IPS-15b (cell line): ENCODE data around the gene CCT6A.
"Not testable (repeated sequence)": the region's sequence is repeated elsewhere in the genome, so short reads cannot be mapped to it uniquely, and the experiment has no call there.

Experiments
- H3K27me3 ChIP-seq: one replicate; pipeline ENCODE4 v1.6.1; 2013; ENCODE audit warnings: low read length; ENCODE audit not compliant: control insufficient read depth, insufficient read depth
- H3K36me3 ChIP-seq: one replicate; pipeline ENCODE4 v1.6.1; 2013; ENCODE audit warnings: low read length; ENCODE audit not compliant: control insufficient read depth, insufficient read depth
- H3K4me1 ChIP-seq: one replicate; pipeline ENCODE4 v1.6.1; 2013; ENCODE audit warnings: mild to moderate bottlenecking, low read length; ENCODE audit not compliant: control insufficient read depth, insufficient read depth
- H3K4me3 ChIP-seq: one replicate; pipeline ENCODE4 v1.5.1; 2013; ENCODE audit warnings: low read depth, low read length
- H3K9ac ChIP-seq: one replicate; pipeline ENCODE4 v1.6.1; 2013; ENCODE audit warnings: low read depth, mild to moderate bottlenecking, low read length
- H3K9me3 ChIP-seq: one replicate; pipeline ENCODE4 v1.6.1; 2013; ENCODE audit warnings: mild to moderate bottlenecking, low read length; ENCODE audit not compliant: control insufficient read depth, insufficient read depth

CCT6A gene, protein sequence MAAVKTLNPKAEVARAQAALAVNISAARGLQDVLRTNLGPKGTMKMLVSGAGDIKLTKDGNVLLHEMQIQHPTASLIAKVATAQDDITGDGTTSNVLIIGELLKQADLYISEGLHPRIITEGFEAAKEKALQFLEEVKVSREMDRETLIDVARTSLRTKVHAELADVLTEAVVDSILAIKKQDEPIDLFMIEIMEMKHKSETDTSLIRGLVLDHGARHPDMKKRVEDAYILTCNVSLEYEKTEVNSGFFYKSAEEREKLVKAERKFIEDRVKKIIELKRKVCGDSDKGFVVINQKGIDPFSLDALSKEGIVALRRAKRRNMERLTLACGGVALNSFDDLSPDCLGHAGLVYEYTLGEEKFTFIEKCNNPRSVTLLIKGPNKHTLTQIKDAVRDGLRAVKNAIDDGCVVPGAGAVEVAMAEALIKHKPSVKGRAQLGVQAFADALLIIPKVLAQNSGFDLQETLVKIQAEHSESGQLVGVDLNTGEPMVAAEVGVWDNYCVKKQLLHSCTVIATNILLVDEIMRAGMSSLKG

DNA sequence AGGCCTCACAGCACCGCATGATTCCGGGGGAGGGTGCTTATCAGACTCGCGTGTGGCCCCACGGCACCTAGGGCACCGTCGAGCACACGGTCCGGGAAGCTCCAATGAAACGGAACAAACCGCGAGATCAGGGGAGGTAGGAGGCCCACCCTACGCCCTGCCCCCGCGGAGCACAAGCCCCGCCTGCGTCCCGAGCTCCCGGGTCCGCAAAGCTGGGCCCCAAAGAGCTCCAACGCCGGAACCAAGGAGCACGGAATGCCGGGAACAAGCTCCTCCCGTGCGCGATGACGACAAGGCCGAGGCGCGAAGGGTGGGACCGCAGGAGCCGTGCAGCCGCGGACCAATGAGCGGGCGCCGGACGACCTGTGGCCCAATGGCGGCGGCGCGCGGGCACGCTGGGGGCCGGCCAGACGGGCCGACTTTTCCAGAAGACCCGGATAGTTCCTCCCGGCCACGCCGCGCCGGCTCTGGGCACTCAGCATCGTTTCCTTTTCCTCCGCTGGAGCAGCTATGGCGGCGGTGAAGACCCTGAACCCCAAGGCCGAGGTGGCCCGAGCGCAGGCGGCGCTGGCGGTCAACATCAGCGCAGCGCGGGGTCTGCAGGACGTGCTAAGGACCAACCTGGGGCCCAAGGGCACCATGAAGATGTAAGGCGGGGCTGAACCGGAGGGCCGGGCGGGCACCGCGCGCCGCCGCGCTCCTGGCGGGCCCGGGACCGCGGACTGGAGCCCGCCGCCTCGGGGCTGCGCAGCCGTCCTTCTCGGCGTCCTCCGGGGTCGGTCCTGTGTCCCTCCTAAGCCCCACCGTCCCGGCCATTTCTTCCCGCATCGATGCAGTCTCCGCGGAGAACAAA is at the start of gene CCT6A, which contains the start of gene PSPH:
CCT6A (plus strand) TSS at position 427 of the 853 bp plus-strand sequence; CDS start at position 511, 84 bp downstream.
PSPH (minus strand) TSS at position 106 of the 853 bp plus-strand sequence. CDS start 30,232 bp downstream, outside the sequence.
- H3K9me3 ChIP-seq, result no peaks in the 10 kb centered on the region
- peaks cover 17% of the 10 kb centered on the region for H3K36me3 ChIP-seq
- H3K9ac ChIP-seq, result peak within 1 kb of the TSS; percentile 99
- H3K4me1 ChIP-seq, result no peaks in the 10 kb centered on the region
- no peaks in the 10 kb centered on the region for H3K27me3 ChIP-seq
- peak within 1 kb of the TSS; percentile 97 for H3K4me3 ChIP-seq

DNA sequence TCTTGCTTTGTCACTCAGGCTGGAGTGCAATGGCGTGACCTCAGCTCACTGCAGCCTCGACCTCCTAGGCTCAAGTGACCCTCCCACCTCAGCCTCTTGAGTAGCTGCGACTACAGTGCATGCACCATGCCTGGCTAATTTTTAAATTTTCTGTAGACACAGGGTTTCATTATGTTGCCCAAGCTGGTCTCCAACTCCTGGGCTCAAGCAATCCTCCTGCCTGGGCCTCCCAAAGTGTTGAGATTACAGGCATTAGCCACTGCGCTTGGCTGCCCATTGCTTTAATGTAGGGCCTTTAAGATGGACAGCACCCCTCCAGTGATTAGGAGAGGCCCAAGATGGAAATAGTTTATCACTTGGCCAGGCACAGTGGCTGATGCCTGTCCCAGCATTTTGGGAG is 47.8 kb upstream of the CCT6A start:
- Histone ChIP-seq H3K4me1 (no peaks in the 10 kb centered on the region), H3K9me3 (no peaks in the 10 kb centered on the region), H3K4me3 (no peak overlapping the region), H3K36me3 (no peaks in the 10 kb centered on the region), H3K9ac (no peak overlapping the region), H3K27me3 (no peaks in the 10 kb centered on the region)

DNA sequence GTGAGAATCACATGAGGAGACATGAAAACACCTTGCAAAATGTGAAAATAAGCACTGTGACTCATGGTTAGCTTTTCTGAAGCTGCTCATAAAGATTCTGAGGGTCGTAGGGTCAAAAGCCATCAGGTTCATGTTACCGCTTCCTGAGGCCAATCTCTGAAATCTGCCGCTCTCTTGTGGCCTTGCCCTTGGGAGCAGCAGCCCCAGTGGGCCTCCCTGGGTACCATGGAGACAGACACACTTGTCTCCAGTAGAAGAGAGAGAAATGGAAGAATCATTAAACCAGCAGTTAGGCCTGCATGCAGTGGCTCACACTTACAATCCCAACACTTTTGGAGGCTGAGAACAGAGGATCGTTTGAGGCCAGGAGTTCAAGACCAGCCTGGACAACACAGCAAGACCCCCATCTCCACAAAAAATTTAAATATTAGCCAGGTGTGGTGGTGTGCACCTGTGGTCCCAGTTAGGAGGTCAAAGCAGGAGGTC is 44.4 kb upstream of the CCT6A start:
- Histone ChIP-seq H3K4me3 (no peak overlapping the region), H3K27me3 (no peaks in the 10 kb centered on the region), H3K36me3 (no peaks in the 10 kb centered on the region), H3K9me3 (no peaks in the 10 kb centered on the region), H3K9ac (no peak overlapping the region), H3K4me1 (no peaks in the 10 kb centered on the region)

DNA sequence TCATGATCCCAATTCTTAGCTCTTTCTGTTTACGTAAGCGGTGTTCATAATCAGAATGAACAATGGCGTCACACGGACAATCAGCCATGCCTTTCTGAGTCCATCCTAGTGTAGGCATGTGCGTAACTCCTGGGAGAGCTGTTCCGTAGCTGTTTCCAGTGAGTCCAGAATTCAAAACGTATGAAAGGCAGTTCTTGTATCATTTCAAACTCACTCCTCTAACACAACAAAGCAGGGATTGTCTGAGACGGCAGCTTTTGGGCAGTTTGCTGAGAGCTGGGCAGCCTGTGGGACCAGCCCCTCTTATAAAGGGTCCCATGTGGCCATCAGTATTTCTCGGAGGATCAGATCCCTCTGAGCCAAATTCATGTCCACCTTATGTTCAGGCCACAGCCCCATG is 43.7 kb upstream of the CCT6A start:
- no peaks in the 10 kb centered on the region for H3K4me1 ChIP-seq
- H3K9ac ChIP-seq, result no peak overlapping the region
- H3K4me3 ChIP-seq, result no peak overlapping the region
- no peaks in the 10 kb centered on the region for H3K36me3 ChIP-seq
- no peaks in the 10 kb centered on the region for H3K9me3 ChIP-seq
- H3K27me3 ChIP-seq, result no peaks in the 10 kb centered on the region

DNA sequence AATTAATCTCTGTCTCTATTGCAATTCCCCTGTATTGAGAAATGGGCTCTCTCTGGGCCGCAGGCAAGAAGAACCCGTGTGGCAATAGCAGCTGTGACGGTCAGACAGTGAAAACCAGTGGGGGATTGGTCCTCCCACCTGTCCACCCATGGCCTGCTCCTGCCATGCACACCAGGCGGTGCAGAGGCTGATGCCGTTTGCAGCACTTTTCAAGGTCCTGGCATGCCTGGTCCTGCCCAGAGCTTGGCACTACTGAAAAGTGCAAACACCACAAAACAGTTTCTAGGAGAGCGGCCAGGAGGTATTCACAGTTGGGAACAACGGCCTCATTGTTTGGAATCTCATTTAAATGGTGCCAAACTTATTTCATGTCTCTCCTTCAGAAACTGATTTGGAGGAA is 41.9 kb upstream of the CCT6A start:
- Histone ChIP-seq H3K36me3 (peaks cover 5% of the 10 kb centered on the region), H3K9me3 (no peaks in the 10 kb centered on the region), H3K4me1 (no peaks in the 10 kb centered on the region), H3K27me3 (no peaks in the 10 kb centered on the region), H3K4me3 (no peak overlapping the region), H3K9ac (no peak overlapping the region)

DNA sequence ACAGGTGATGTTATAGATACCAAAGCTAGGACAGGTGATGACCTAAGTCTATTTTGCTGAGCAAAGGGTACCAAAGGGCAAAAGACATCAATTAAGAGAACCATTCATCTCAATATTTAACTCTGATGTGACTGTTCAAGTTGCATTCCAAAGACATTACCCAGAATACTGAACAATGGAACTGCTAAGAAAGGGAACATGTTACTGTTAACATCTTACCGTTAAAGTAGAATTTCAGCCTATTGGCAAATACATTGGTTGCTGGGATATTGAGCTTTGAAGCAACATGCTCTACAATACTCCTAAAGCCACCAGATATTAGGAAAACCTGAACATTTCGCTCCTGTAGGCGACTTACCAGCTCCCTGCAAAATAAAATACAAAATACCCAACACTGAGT is 34.5 kb upstream of the CCT6A start:
- H3K9me3 ChIP-seq, H3K4me3 ChIP-seq, H3K27me3 ChIP-seq, H3K9ac ChIP-seq, H3K4me1 ChIP-seq: not testable (repeated sequence)
- H3K36me3 ChIP-seq, result peaks cover 22% of the 10 kb centered on the region

DNA sequence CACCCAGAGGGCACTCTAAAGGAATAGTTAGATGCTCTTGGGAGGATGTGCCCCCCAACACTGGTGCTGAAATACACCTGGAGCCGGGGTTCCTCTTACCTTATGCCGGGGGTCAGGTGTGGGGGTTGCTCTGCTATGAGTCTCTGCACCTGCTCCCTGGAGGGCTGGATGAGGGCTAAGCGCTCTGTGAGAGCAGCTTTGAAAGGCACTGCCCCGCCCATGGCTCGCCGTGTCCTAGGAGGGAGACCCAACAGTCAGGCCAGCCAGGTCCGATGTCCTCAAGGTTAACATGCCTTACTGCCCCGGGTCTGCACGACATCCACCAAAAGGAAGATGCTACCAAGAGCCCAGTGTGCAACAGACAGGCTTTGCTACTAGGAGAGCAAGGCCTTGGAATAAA is 32.1 kb upstream of the CCT6A start:
- Histone ChIP-seq H3K9ac (no peak overlapping the region), H3K9me3 (no peaks in the 10 kb centered on the region), H3K36me3 (peaks cover 16% of the 10 kb centered on the region), H3K27me3 (no peaks in the 10 kb centered on the region), H3K4me1 (no peaks in the 10 kb centered on the region), H3K4me3 (no peak overlapping the region)

DNA sequence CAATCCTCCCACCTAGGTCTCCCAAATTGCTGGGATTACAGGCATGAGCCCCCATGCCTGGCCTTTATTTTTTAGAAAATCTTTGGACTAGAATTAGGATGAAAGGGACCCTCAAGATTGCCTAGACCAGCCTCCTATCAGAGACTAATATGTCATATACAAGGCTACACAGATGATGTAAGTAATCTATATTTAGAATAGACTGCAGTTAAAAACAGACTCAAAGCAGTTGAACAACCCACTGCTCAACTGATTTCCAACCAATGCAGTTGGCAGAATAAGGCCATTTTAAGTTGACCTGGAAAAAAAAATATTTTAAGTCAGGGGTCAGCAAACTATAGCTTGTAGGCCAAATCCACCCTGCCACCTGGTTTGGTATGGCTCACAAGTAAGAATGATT is 28.1 kb upstream of the CCT6A start:
- no peaks in the 10 kb centered on the region for H3K9me3 ChIP-seq
- no peak overlapping the region for H3K9ac ChIP-seq
- no peaks in the 10 kb centered on the region for H3K27me3 ChIP-seq
- H3K4me1 ChIP-seq, result no peaks in the 10 kb centered on the region
- H3K4me3 ChIP-seq, result no peak overlapping the region
- H3K36me3 ChIP-seq, result peaks cover 21% of the 10 kb centered on the region

DNA sequence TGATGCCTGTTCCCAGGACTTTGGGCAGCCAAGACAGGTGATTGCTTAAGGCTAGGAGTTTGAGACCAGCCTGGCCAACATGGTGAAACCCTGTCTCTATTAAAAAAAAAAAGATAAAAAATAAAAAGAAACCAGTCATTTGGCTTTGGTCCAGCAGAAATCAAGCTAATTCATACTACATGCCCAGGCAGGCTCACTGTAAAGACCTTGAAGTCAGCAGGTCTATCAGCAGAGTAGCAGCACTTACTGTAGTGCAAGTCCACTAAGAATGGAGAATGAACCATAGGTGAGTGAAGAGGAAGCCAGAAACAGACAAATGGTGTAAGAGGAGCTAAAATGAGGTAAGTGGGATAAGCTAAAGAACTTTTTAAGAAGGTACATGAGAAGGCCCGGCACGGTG is 25.0 kb upstream of the CCT6A start:
- no peaks in the 10 kb centered on the region for H3K4me1 ChIP-seq
- peaks cover 15% of the 10 kb centered on the region for H3K36me3 ChIP-seq
- H3K4me3 ChIP-seq, result no peak overlapping the region

DNA sequence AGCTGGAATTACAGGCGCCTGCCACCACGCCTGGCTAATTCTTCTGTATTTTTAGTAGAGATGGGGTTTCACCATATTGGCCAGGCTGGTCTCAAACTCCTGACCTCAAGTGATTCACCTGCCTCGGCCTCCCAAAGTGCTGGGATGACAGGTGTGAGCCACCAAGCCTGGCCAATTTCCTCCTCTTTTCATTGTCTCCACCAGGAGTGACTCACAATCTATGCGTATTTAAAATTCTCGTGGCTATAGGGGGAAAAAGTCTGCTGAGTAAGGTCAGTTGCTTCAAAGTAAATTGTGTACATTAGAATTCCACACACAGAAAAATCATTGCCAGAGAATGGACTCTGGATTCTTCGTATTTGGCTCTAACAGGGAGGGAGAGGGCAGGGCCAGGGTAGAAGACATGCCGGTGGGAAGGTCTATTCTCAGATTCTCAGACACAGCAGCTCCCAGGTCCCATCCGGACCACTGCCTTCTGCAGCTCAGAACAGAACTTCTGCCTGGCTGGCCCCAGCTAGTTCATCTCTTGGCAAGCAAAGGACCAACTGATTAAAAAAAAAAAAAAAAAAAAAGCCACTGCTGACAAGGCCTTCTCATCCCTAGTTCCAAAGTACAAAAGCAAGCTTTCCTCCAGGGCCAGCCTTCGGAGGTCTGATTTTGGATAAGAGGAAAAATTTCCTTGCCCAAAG is 22.5 kb upstream of the CCT6A start:
- Histone ChIP-seq H3K4me3 (no peak overlapping the region), H3K27me3 (no peaks in the 10 kb centered on the region), H3K4me1 (no peaks in the 10 kb centered on the region), H3K9me3 (no peaks in the 10 kb centered on the region), H3K36me3 (peaks cover 18% of the 10 kb centered on the region), H3K9ac (no peak overlapping the region)

More for the DNA sequence above, 25.0 kb upstream of the CCT6A start:
- Histone ChIP-seq H3K9ac (no peak overlapping the region), H3K9me3 (no peaks in the 10 kb centered on the region), H3K27me3 (no peaks in the 10 kb centered on the region)

DNA sequence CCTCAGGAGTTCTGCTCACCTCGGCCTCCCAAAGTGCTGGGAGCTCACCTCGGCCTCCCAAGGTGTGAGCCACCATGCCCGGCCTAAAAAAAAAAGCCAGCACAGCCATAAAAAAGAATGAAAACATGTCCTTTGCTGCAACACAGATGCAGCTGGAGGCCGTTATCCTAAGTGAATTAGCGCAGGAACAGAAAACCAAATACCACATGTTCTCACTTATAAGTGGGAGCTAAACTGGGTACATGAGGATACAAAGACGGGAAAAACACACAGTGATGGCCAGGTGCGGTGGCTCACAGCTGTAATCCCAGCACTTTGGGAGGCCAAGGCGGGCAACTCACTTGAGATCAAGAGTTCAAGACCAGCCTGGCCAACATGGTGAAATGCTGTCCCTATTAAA is 21.2 kb upstream of the CCT6A start:
- no peaks in the 10 kb centered on the region for H3K9me3 ChIP-seq
- H3K27me3 ChIP-seq, result no peaks in the 10 kb centered on the region
- H3K36me3 ChIP-seq, result peaks cover 18% of the 10 kb centered on the region
- H3K4me1 ChIP-seq, result no peaks in the 10 kb centered on the region
- no peak overlapping the region for H3K4me3 ChIP-seq
- no peak overlapping the region for H3K9ac ChIP-seq
